Stimulated activated memory B cell treated with anti-CD40 and anti-IgM and Interleukin-4, amounts not matched to agents 10 μg/mL and 1 μg/mL and 100 μg/mL, for 72 hours (primary cell): ENCODE results near the gene FBLN1.
"Not testable (repeated sequence)": the region's sequence is repeated elsewhere in the genome, so short reads cannot be mapped to it uniquely, and the experiment has no call there.

ENCODE experiments used
- ATAC-seq: fragments of 150-1000 bp; cut with Tn5 transposase; 2 replicates; pipeline ENCODE4 v1.10.0; 2021
- H3K27ac Mint-ChIP-seq: one replicate; pipeline ENCODE4 v1.8.0; 2022; ENCODE audit warnings: mild to moderate bottlenecking, mixed read lengths
- H3K27me3 Mint-ChIP-seq: one replicate; pipeline ENCODE4 v1.8.0; 2022; ENCODE audit warnings: mixed read lengths
- H3K36me3 Mint-ChIP-seq: one replicate; pipeline ENCODE4 v1.8.0; 2022; ENCODE audit warnings: mixed read lengths
- H3K4me1 Mint-ChIP-seq: one replicate; pipeline ENCODE4 v1.8.0; 2022; ENCODE audit warnings: mixed read lengths
- H3K4me3 Mint-ChIP-seq: one replicate; pipeline ENCODE4 v1.8.0; 2022; ENCODE audit warnings: mild to moderate bottlenecking, moderate library complexity, mixed read lengths
- H3K9me3 Mint-ChIP-seq: one replicate; pipeline ENCODE4 v1.8.0; 2022; ENCODE audit warnings: mixed read lengths

FBLN1 gene

DNA sequence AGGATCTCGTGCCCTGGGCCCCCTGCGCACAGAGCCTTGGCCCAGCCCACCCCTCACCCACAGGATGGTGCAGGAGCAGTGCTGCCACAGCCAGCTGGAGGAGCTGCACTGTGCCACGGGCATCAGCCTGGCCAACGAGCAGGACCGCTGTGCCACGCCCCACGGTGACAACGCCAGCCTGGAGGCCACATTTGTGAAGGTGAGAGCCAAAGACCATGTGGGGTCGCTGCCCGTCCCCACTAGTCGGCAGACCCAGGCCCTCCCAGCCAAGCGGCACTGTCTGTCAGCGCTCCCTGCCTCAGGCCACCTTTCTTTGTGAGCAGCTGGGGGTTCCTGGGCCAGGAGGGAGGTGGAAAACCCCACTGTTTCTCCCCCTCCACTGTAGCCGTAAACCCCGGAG is 22.8 kb downstream of the FBLN1 start:
- H3K4me3 Mint-ChIP-seq = no peak overlapping the region
- no peaks in the 10 kb centered on the region for H3K36me3 Mint-ChIP-seq
- no peaks in the 10 kb centered on the region for H3K4me1 Mint-ChIP-seq
- no peaks in the 10 kb centered on the region for H3K9me3 Mint-ChIP-seq
- no peak for ATAC-seq
- H3K27ac Mint-ChIP-seq = no peak overlapping the region
- peaks cover 37% of the 10 kb centered on the region for H3K27me3 Mint-ChIP-seq

DNA sequence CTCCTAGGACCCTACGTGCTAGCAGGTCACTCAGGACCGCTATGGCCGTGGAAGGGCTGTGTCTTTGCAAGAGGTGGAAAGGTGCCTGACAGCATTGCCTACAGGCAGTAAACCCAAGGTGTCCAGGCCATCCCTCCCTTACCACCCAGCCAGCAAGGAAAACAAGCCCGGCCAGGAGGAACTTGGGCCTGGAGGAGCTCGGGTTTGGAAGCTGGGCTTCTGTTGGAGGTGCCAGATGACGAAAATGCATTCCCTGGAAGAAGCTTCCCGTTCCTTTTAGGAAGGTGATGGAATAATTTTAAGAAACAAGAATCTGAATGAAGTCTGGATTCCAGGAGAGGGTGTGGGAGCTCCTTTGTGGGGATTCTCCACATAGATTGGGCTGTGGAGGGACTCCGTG is 23.6 kb downstream of the FBLN1 start:
- Mint-ChIP-seq H3K4me3 (no peak overlapping the region), H3K27me3 (peaks cover 37% of the 10 kb centered on the region), H3K27ac (no peak overlapping the region), H3K9me3 (no peaks in the 10 kb centered on the region), H3K4me1 (no peaks in the 10 kb centered on the region), H3K36me3 (no peaks in the 10 kb centered on the region)
- no peak for ATAC-seq

DNA sequence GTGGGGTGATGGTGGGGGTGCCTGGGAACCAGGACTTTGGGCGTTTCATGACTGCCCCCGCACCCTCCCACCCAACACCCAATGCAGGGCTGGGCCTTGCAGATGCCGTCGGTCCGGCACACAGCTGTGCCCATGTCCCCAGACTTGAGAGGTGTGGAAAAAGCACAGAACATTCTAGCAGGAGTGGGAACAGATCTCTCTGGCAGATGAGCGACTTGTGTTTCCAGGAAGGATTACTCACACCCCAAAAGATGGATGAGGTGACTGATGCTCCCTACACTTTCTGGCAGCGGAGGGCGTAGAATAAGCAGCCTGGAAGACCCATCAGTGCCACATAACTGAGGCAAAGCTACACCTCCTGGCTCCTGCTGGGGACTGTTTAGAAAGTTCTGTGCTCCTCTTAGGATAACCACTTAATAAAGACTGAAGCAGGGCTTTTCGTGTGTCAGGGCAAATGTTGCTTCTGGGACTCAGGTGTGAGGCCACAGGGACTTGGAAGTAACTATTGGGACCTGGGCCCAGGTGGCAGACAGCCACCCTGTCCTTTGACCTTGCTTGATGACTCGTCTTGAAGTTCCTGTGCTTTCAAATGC is 24.2 kb downstream of the FBLN1 start:
- no peak overlapping the region for H3K27ac Mint-ChIP-seq
- no peak for ATAC-seq
- H3K9me3 Mint-ChIP-seq = no peaks in the 10 kb centered on the region
- H3K4me3 Mint-ChIP-seq = no peak overlapping the region
- H3K36me3 Mint-ChIP-seq = no peaks in the 10 kb centered on the region
- H3K4me1 Mint-ChIP-seq = no peaks in the 10 kb centered on the region
- peaks cover 41% of the 10 kb centered on the region for H3K27me3 Mint-ChIP-seq

DNA sequence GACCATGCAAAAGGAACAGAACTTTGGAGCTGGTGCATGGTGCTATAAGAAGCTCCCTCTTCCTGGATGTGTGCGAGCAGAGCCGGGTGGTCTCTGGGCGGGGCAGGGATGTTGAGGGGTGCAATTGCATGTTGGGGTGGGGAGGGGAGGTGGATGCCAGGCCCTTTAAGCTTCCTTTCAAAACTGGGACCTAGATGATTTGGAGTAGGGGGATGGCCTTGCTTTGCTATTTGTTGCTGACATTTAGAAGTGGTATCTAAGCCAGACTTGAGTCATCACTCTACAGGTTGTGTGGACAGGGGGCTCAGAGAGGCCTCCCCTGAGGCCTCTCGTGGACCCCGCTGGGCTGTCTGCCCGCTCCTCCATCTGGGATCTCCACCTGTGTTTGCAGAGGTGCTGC is 24.8 kb downstream of the FBLN1 start:
- no peak for ATAC-seq
- Mint-ChIP-seq H3K27me3 (peaks cover 45% of the 10 kb centered on the region), H3K36me3 (no peaks in the 10 kb centered on the region), H3K9me3 (no peaks in the 10 kb centered on the region), H3K27ac (no peak overlapping the region), H3K4me1 (no peaks in the 10 kb centered on the region), H3K4me3 (no peak overlapping the region)

DNA sequence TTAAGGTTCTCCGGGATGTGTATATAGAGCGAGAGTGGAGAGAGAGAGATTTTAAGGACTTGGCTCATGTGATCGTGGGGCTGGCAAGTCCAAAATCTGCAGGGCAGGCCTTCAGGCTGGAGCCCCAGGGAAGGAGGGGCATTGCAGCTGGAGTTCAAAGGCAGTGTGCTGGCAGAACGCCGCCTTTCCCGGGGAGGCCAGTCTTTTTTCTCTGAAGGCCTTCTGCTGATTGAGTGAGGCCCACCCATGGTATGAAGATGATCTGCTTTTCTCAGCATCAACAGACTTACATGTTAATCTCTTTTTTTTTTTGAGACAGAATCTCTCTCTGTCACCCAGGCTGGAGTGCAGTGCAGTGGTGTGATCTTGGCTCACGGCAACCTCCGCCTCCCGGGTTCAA is 25.4 kb downstream of the FBLN1 start:
- Mint-ChIP-seq H3K9me3 (no peaks in the 10 kb centered on the region), H3K27ac (no peak overlapping the region), H3K4me1 (no peaks in the 10 kb centered on the region), H3K4me3 (no peak overlapping the region), H3K36me3 (no peaks in the 10 kb centered on the region), H3K27me3 (peaks cover 40% of the 10 kb centered on the region)
- ATAC-seq = no peak

DNA sequence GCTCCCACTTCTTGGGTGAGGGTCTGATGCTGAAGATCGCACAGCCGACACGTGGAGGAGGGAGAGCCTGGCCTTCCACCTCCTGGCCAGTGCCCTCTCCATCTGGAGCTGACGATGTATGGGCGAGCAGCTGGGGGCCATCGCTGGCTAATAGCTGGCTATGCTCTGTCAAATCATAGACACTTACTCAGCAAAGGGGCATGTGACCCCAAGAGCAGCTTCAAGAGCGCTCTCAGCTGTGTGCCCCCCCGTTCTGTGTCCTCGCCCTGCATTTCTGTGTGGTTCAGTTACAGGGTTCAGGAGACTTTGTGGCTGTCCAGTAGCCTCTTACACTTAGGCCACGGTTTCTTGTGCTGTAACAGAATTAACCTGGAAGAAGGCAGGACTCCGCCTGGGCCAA is 26.4 kb downstream of the FBLN1 start:
- Mint-ChIP-seq H3K4me1 (no peaks in the 10 kb centered on the region), H3K27me3 (peaks cover 30% of the 10 kb centered on the region), H3K27ac (no peak overlapping the region), H3K9me3 (no peaks in the 10 kb centered on the region), H3K4me3 (no peak overlapping the region), H3K36me3 (no peaks in the 10 kb centered on the region)
- no peak for ATAC-seq

DNA sequence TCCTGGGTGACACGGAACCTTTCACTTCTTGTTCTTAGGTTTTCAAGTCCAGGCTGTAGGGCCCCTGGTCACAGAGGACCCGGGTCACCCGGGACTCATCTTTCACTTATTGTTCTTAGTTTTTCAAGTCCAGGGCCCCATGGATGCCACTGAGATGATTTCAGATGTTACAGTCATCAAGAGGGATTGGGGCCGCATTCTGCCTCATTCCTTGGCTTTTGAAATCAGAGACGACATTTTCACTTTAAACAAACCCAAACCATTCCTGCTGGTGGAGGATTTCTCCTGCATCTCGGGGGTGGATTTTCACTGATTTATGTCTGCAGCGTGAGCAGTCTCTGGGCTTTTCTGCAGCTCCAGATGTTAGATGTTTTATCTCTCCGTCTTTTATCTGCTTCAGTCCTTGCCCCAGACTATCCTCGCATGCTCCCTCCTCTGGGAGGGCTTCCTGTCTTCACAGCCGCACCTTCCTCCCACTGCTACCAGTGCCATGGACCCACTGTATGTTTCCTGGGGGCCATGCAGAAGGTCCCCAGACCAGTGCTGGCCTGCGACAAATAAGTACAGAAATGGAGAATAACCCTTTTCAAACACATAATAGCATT is 27.4 kb downstream of the FBLN1 start:
- ATAC-seq = no peak
- Mint-ChIP-seq H3K36me3 (no peaks in the 10 kb centered on the region), H3K4me3 (no peak overlapping the region), H3K9me3 (no peaks in the 10 kb centered on the region), H3K27me3 (peaks cover 29% of the 10 kb centered on the region), H3K4me1 (no peaks in the 10 kb centered on the region), H3K27ac (no peak overlapping the region)

DNA sequence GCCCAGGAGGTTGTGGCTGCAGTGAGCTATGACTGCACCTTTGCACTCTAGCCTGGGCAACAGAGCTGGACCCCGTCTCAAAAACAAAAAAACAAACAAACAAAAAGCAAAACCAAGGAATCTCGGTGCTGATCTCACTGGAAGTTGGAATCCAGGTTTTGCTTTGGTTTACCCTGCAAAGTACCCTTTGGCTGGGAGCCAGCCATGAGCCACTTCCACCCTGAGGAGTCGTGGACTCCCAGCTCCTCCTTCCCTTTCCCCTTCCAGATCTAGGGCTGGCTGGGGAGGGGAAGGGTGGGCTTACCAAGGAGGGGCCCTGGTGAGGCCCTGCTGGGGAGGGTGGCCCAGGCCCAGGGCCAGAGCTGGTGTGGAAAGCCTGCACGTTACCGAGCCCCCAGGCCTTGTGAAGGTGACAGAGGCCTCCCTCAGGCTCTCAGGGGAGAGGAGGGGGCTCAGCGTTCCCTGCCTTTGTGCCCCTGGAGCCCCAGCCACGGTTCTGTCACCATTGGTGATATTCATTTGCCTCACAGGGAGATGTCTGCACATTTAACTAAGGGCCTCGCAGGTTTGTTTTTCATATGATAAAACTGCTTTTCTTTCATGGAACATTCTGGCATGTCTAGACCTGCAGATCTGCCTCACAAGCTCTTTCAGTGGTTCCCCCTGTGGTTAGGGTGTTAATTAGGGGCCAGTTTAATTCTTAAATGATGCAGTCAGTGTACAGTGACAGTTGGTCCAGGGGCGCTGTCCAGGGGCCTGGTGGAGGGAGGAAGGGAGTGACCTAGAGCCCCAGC is 29.0 kb downstream of the FBLN1 start:
- H3K4me1 Mint-ChIP-seq = no peaks in the 10 kb centered on the region
- no peaks in the 10 kb centered on the region for H3K9me3 Mint-ChIP-seq
- no peak overlapping the region for H3K27ac Mint-ChIP-seq
- no peak for ATAC-seq
- peaks cover 19% of the 10 kb centered on the region for H3K27me3 Mint-ChIP-seq
- H3K36me3 Mint-ChIP-seq = no peaks in the 10 kb centered on the region
- H3K4me3 Mint-ChIP-seq = no peak overlapping the region

DNA sequence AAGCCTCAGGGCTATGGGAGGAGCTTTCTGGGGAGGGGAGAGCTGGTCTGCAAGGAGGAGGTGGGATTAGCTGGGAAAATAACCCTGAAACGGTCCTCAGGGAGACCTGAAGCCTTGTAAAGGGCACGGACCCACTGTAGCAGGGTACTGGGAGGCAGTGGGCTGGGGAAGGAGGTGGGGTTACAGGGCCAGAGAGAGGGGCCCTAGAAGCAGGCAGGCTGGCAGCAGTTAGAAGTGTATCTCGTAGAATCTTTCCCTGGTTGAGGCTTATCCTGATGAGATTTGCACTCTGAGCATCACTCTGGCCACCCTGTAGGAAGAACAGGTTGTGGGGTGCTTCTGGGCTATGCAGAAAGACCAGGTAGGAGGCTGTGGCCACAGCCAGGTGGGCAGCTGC is 29.6 kb downstream of the FBLN1 start:
- Mint-ChIP-seq H3K27me3 (peaks cover 19% of the 10 kb centered on the region), H3K9me3 (no peaks in the 10 kb centered on the region), H3K4me1 (no peaks in the 10 kb centered on the region), H3K4me3 (no peak overlapping the region), H3K36me3 (no peaks in the 10 kb centered on the region), H3K27ac (no peak overlapping the region)
- no peak for ATAC-seq

DNA sequence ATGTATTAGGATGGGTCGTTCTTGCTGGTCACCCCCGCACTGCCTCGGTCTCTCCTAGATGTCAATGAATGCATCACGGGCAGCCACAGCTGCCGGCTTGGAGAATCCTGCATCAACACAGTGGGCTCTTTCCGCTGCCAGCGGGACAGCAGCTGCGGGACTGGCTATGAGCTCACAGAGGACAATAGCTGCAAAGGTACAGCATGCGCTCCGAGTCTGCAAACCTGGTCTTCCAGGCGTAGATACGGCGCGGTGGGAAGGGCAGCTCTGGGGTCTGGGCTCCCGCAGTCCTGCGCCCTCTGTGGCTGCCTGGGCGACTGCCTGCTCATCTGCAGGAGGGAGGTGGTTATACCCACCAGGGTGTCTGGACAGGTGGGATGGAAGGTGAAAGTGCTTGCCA is 31.0 kb downstream of the FBLN1 start:
- H3K9me3 Mint-ChIP-seq = no peaks in the 10 kb centered on the region
- no peaks in the 10 kb centered on the region for H3K36me3 Mint-ChIP-seq
- peaks cover 23% of the 10 kb centered on the region for H3K27me3 Mint-ChIP-seq
- H3K27ac Mint-ChIP-seq = no peak overlapping the region
- no peak for ATAC-seq
- no peak overlapping the region for H3K4me3 Mint-ChIP-seq
- peaks cover 5% of the 10 kb centered on the region for H3K4me1 Mint-ChIP-seq

DNA sequence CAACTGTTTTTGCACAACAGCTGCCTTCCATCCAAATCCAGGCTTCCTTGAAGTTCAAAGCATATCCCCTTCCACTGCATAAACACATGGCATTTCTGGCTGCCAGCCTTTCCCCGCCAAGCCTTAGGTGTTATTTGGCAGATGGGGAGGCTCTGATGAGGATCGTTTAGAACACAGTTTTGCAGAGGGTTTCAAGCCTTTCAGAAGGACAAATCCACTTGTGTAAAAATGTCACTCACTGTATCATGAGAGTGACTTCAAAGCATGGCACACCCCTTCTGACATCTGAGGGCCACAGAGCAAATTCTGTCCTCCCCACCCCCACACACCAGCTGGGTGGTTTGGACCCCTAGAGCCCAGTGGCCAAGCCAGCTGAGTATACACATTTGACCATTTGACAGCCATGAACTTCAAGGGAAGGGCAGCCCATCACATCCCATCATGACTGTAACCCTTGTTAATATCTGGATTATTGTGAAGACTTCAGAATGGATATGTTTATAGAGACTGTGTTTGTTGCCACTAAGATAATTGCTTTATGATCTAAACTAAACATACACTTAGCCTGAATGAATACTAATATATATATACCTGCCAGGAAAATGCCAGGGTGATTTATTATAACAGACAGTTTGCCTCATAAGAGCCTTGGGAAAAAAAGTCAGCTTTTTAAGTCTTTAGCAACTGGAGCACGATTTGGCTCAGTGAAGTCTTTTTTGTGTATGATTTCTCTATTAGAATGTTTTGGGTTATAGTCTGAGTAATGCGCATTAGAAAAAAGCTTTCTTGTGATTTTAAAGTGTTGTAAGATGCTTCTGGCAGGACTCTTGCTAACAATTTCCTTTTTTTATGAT is 31.9 kb downstream of the FBLN1 start:
- no peaks in the 10 kb centered on the region for H3K9me3 Mint-ChIP-seq
- H3K27ac Mint-ChIP-seq = no peak overlapping the region
- ATAC-seq = no peak
- no peaks in the 10 kb centered on the region for H3K36me3 Mint-ChIP-seq
- peaks cover 5% of the 10 kb centered on the region for H3K4me1 Mint-ChIP-seq
- H3K27me3 Mint-ChIP-seq = peaks cover 31% of the 10 kb centered on the region
- H3K4me3 Mint-ChIP-seq = no peak overlapping the region

DNA sequence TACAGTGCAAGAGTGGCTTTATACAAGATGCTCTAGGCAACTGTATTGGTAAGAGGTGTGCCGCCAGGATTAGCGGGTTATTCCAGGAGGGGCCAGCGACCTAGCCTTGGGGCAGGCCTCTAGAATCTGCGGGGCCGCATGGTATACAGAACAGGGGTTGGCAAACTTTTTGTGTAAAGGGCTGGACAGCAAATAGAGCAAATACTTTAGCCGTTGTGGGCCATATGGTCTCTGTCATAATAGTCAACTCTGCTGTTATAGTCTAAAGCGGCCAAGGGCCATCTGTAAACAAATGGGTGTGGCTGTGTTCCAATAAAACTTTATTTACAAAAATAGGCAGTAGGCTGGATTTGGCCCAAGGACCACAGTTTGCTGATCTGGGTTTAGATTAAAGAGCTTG is 32.6 kb downstream of the FBLN1 start:
- ATAC-seq = no peak
- peaks cover 5% of the 10 kb centered on the region for H3K4me1 Mint-ChIP-seq
- no peak overlapping the region for H3K27ac Mint-ChIP-seq
- no peaks in the 10 kb centered on the region for H3K36me3 Mint-ChIP-seq
- H3K27me3 Mint-ChIP-seq = peaks cover 38% of the 10 kb centered on the region
- H3K4me3 Mint-ChIP-seq = no peak overlapping the region
- no peaks in the 10 kb centered on the region for H3K9me3 Mint-ChIP-seq

DNA sequence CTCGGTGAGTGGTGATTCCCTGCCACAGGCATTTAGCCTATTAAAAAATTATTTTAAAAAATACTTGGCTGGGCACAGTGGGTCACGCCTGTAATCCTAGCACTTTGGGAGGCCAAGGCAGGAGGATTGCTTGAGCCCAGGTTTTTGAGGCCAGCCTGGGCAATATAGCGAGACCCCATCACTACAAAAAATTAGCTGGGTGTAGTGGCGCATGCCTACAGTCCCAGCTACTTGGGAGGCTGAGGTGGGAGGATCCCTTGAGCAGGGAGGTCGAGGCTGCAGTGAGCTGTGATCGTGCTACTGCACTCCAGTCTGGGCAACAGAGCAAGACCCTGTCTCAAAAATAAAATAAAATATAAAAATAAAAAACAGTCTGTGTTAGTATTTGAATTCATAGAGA is 33.2 kb downstream of the FBLN1 start:
- not testable (repeated sequence) for ATAC-seq, H3K9me3 Mint-ChIP-seq, H3K27ac Mint-ChIP-seq, H3K36me3 Mint-ChIP-seq, H3K4me3 Mint-ChIP-seq, H3K4me1 Mint-ChIP-seq
- H3K27me3 Mint-ChIP-seq = peaks cover 44% of the 10 kb centered on the region

DNA sequence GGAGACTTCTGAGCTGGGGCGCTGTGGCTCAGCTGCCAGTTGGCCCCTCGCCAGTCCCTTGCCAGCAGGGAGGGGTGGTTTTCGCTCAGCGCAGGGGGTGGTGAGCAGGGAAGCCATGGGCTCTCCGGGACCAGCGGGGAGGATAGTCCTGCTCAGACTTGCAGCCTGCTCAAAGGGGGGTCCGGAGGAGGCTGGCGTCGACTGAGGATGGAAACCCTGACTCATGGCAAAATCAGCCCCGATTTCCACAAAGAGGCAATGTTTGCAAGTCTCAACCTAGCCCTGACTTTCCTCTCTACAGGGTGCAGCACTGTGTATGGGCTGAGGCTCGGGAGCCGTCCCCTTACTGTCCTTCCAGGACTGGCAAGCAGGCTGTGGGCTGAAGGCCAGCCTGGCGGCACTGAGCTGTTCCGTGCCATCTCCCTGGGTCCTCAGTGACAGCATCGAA is 35.1 kb downstream of the FBLN1 start:
- Mint-ChIP-seq H3K36me3 (no peaks in the 10 kb centered on the region), H3K4me1 (peaks cover 5% of the 10 kb centered on the region), H3K4me3 (no peak overlapping the region), H3K27me3 (peaks cover 48% of the 10 kb centered on the region), H3K9me3 (no peaks in the 10 kb centered on the region), H3K27ac (no peak overlapping the region)
- ATAC-seq = no peak

DNA sequence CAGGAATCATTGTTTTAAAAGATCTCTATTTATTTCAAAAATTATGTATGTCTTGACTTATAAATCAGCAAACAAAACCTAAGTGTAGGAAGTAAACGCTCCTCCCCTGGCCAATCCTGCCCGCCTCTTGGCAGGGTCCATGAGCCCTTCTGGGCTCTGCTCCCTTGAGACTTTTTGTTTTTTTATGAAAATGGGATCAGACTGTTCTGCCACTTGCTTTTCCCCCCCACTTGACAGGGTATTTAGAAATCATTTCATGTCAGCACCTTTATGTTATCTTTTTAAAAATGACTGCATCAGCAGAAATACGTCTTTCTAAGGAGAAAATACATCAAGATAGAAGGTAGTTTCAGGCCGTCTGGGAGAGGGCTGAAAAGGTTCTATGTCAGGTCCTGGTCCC is 35.6 kb downstream of the FBLN1 start:
- no peak for ATAC-seq
- peaks cover 6% of the 10 kb centered on the region for H3K4me1 Mint-ChIP-seq
- H3K36me3 Mint-ChIP-seq = no peaks in the 10 kb centered on the region
- H3K27me3 Mint-ChIP-seq = peaks cover 48% of the 10 kb centered on the region
- H3K9me3 Mint-ChIP-seq = no peaks in the 10 kb centered on the region
- H3K27ac Mint-ChIP-seq = no peak overlapping the region
- H3K4me3 Mint-ChIP-seq = no peak overlapping the region
